GM19023 (cell line): ENCODE data around the gene TMEM41A.
"Not testable (repeated sequence)": the region's sequence is repeated elsewhere in the genome, so short reads cannot be mapped to it uniquely, and the experiment has no call there.

Experiments
- ATAC-seq: cut with Tn5 transposase; IDR thresholded peaks from one replicate; pipeline ENCODE4 v1.9.1; 2021; ENCODE audit warnings: mild to moderate bottlenecking, moderate library complexity; ENCODE audit not compliant: unreplicated experiment

The TMEM41A gene

DNA sequence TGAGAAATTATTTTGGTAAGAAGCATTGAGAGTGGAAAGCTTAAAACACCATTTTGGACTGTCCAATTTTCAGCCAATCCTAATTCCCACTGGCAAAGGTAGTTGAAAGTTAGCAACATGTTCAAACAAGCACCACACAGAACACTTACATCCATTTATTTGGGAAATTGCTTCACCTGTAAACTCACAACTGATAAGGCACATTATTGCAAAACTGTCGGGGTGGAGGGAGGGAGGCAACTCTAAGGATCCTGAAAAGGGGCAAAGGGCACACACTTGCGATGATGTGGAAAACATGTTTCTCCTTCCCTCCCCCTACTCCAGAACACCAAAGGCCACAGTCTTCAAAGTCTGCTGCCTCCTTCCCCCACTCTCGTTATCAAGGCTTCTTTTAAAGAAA lies 9.4 kb downstream of the TMEM41A start:
- ATAC-seq, result no peak

DNA sequence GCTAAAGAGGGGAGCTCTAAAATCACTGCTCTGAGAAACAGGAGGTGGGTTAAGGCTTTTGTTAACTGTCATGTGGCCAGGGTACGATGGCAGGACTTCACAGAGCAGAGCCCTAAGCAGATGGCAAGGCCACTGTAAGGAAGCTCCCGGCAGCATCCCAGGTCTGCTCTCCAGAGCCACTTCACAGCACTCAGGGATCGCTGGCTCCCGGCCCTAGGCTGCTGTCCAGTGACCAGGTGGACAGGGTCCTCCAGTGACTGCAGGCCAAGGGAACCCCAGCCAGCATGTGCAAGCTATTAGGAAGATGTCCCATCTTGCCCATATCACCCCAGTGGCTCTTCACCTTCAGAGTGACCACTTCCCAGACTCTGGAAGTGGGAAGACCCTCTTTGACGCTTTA lies 10.4 kb downstream of the TMEM41A start:
- no peak for ATAC-seq

DNA sequence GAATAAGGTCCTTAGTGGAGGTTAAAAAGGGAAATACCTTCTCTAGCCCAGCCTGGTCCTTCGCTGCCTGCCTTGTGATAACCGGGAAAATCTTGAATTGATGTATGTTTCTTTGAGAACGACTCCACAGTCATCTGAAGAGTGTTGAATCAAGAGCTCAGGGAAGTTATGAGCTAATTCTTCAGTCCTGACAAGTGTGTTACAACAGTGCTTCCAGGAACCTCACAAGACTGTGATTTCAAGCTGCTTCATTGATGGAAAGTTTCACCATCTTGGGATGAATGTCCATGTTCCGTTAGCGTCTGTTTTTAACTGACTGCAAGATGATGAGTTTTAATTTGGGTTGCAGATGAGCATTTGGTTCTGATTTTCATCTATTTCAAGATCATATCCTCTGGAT lies 12.4 kb downstream of the TMEM41A start:
- ATAC-seq, result no peak

DNA sequence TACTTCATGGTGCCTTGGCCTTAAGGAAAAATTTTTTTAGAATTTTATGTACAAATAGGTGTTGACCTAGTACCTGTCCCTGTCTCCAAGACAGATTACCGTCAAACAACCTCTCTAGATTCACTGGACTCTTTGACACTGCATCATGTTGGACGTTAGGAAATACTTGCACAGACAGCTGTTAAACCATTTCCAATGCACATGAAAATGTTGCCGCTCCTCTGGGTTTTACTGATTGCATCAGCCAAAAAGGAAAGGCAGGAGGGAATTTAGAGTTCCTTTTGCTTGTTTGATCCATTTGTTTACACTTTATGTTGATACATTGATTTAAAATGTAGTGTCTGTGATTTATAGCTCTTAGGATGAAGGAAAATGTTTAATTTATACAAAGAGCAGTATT lies 14.5 kb downstream of the TMEM41A start:
- no peak for ATAC-seq

DNA sequence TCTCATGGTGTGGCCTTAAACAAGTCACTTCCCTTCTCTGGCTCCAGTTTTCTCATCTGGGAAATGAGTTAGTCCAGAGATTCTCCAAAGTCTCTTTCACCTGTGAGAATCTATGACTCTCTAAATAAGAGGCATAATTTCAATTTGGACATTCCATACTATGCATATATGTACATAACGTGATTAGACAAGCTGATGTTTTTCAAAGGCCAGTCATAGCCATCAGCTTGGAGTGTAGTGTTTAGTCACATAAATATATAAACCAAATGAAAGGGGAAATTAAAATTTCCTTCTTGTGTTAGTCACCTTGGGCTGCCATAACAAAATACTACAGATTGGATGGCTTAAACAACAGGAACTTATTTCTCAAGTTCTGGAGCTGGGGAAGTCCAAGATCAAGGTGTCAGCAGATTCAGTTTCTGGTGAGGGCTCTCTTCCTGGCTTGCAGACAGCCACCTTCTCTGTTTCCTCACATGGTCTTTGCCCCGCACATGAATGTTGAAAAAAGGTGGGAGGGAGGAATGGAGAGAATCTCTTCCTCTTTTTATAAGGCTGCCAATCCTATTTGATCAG lies 19.4 kb downstream of the TMEM41A start:
- ATAC-seq, result no peak

DNA sequence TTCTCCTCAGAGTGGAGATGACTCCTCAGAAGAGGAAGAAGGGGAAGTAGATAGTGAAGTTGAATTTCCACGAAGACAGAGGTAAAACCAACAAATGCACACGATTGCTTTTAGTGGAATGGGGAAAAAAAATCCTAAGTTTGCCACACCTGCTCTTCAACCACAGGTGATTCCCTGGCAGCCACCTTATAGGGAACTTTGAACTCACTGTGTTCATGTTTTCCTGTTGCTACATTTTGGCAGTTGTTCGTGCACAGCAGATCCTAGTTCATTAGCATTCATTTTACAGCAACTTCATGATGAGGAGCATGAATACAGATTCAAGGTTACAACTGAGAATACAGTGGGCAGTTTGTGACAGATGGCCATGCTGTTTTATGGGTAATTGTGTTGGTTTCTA lies 21.5 kb downstream of the TMEM41A start:
- no peak for ATAC-seq

DNA sequence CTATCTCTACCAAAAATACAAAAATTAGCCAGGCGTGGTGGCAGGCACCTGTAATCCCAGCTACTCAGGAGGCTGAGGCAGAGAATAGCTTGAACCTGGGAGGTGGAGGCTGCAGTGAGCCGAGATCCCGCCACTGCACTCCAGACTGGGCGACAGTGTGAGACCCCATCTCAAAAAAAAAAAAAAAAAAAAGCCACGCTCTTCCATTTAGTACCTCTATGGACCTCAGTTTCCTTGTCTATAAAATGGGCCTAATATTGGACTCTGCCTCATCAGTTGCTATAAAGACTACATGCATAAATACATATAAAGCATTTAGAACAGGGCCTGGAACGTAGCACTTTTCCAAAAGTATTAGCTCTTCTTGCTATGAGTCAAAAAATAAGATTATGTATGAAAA lies 23.9 kb downstream of the TMEM41A start:
- ATAC-seq, result not testable (repeated sequence)

DNA sequence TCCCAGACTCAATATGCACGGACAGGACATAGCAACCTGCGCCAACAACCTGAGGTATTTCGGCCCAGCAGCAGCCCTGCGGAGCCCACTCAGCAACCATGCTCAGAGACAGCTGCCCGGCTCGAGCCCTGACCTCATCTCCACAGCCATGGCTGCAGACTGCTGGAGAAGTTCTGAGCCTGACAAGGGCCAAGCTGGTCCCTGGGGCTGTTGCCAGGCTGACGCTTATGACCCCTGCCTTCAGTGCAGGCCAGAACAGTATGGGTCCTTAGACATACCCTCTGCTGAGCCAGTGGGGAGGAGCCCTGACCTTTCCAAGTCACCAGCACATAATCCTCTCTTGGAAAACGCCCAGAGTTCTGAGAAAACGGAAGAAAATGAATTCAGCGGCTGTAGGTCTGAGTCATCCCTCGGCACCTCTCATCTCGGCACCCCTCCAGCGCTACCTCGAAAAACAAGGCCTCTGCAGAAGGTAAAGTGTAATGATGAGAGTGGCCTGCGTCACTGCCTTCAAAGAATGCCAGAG lies 25.5 kb downstream of the TMEM41A start:
- no peak for ATAC-seq

DNA sequence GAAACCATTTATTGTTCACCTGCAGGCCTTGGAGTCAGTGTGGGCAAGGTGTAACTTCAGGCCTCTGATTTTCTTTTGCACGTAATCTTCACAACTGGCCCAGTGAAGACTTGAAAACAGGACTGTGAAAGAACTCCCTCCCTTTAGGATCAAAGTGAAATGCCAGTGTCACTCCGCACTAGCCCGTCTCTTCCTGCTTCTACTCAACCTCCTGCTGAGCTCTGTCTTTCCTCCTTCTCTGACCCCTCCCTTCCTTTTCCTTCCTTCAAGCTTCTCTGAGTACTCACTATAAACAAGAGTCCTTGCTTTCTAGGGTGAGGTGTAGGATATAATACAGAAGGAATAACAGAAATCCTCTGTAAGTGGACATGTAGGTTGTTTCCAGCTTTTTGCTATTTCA lies 28.5 kb downstream of the TMEM41A start:
- no peak for ATAC-seq

DNA sequence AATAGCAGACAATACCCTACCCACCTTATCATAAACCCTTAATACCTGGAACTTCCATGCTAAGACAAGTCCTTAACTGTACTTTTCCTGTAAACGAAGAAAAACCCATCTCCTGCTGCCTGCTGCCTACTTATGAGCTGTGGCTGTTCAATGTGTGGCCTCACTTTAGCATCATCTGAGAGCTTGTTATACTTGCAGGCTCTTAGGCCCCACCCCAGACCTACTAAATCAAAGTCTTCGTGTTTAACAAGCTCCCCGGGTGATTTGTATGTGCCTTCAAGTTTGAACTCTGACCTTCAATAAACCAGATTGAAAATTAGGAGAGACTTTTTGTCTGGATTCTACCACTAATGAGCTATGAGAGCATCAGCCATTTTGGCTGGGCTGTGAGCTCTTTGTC lies 29.3 kb downstream of the TMEM41A start:
- no peak for ATAC-seq

DNA sequence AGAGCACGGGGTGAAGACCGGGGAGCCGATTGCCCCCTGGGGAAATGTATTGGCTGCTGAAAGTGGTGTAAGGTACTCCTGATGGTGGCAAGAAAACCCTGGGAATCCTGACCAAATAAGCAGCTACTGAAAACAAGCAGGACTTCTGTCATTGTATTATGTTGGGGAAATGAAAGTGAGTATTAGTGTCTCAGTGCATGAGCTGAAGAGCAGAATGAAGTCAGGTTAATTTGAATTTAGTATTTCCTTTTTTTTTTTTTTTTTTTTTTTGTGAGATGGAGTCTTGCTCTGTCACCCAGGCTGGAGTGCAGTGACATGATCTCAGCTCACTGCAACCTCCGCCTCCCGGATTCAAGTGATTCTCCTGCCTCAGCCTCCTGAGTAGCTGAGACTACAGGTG lies 32.7 kb downstream of the TMEM41A start:
- not testable (repeated sequence) for ATAC-seq

DNA sequence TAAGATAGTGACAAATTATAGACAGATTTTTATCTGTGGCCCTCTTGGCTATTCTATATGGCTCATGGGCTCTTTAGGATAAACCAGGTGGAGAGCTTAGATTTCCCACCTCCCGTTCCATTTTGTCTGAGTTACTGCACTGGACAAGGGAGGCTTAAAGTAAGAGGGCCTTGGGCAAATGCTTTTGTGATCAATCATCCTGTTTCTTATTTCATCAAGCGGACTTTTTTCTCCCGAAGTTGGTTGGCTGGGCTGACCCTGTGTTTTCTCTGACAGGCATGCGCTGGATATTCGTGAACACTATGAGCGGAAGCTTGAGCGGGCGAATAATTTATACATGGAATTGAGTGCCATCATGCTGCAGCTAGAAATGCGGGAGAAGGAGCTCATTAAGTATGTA lies 33.4 kb downstream of the TMEM41A start:
- no peak for ATAC-seq

DNA sequence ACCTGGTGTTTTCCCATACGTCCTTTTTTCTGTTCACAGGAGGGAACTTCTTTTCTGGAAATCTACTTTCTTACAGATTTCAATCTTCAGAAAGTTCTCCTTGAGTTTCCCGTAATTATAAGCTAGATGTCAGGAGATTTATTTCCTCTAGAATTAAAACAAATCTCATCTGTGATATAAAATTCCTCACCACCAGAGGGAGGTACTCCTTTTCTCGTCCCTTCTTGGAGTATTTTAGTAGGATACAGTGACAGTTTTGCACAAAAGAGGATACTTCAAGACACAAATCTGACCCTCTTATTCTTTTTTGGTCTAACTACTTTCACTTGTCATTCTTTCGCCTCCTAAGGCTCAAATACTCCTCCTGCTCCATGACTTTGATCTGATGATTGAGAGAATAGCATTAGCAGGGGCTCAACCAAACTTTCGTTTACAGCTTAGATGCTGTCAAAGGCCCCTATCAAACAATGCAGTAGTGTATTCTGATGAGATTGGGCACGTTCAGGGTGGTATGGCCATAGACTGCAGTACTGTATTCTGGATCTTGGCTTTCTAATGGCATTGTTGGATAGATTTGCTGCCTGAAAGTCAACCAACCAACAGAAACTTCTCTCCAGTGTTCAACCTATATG lies 38.0 kb downstream of the TMEM41A start:
- ATAC-seq, result no peak

DNA sequence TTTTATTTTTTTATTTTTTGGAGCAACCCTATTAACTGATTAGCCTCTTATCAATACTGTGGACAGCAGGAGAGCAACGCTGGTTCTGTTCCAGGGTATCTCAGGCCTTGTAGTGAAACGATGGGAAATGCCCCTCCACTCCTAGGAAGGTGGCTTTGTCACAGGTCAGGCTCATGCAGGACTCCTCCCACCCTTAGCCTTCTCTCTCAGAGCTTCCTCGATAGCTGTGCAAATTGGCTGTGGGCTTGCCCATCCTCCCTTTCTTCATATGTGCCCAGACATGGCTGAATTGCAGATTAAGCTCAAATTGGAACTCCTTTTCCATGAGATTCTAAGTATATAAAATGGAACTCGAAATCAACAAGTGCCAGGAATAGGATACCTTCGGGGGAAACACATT lies 38.5 kb downstream of the TMEM41A start:
- ATAC-seq, result no peak

DNA sequence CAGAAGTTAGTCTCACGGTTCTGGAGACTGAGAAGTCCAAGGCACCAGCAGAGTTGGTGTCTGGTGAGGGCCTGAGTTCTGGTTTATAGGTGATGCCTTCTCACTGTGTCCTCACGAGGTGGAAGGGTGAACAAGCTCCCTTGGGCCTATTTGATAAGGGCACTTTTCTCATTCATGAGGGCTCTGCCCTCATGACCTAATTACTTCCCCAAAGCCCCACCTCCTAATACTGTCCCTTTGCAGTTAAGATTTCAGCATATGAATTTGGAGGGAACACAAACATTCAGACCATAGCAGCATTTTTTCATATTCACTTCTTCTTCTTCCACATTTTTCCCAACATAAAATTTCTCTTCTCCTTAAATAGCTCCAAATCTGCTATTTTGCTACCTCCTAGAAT lies 41.5 kb downstream of the TMEM41A start:
- no peak for ATAC-seq

DNA sequence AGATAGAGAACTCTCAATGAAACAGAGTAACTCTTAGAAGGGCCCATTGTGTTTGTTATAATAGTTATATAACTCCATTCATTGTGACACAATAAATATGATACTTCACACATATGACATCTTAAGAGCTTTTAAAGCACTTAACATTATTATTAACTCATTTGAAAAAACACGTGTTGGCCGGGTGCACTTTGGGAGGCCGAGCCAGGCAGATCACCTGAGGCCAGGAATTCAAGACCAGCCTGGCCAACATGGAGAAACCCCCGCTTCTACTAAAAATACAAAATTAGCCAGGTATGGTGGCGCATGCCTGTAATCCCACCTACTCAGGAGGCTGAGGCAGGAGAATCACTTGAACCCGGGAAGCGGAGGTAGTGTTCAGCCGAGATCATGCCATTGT lies 47.4 kb downstream of the TMEM41A start:
- not testable (repeated sequence) for ATAC-seq

DNA sequence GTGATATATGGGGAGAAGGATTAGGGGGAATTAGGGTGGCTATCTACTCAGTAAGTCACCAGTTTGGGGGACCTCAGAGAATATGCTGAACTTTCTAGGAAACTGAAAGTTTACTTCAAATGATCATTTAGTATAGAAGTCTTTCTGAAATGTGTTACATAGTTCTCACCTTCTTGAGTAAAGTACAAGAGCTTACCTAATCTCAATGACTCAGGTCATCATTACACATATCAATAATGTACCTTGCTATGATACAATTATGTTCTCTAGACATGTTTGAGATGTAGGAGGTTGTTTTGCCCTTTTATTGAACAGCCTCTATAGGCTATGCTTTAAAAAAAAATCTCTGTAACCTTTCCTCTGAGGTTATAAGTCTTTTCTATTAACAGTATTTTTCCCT lies 50.7 kb downstream of the TMEM41A start:
- ATAC-seq, result no peak

DNA sequence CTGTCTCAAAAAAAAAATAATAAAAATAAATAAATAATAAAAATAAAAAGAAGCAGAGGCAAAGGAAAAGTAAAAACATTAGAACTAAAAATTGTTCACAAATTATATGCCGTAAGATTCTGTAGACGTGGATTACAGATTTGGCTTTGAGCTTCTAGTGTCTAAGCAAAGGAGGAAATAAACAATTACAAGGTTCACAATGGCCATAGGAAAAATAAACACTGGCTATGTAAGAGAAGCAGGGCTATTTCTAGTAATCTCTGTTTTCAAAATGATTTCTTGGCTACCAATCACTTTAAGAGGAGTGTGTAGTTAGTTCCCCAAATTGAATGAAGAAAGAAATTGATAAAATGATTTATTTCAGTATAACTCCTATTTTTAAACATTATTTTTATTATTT lies 54.5 kb downstream of the TMEM41A start:
- ATAC-seq, result no peak

DNA sequence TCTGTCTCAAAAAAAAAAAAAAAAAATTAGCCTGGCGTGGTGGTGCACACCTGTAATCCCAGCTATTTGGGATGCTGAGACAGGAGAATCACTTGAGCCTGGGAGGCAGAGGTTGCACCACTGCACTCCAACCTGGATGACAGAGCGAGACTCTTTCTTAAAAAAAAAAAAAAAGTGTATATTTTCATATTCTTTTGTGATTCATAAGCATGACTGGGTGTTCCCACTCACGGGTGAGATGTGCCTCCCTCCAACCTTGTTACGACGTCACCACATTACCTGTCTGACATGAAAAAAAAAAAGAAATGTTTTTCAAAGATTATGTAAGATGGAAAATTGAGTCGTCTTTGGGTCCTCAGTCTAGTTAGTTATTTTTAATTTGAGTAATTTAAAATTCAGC lies 56.8 kb downstream of the TMEM41A start:
- ATAC-seq, result no peak

DNA sequence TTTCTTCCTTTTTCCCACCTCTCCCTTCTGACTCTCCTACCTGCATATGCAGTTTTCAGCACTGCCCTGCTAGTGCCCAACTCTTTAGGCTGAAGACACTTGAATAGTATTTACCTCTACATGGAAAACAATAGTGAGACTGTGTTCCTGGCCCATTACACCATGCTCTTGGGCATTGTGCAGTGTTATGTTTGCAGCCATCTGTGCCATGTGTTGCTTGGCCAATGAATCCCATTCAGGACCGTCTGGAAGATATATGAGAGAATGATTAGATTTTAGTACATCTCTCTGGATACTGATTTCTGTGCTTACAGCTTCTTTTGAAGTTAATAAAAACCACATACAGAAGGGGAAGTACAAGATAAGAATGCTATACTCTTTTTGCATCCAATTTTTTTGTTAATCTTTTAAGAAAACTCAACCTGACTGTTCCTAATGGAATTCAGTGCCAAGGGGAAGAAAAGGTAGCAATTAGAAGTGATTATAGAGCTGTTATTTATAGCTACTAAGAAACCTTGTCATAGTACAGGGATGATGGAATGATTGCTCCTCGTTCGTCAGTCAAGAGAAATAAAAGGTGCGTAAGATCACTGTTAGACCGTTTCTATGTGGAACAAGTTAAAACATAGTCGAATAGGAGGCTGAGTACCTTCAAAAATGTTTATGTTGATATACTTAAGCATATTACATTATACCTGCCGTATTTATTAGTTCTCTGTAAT lies 58.9 kb downstream of the TMEM41A start:
- ATAC-seq, result no peak
